TTC549 (cell line): ENCODE results near the gene FHIT.

Source experiments
- FAIRE-seq: peaks from 2 replicates; lab custom pipeline; 2012; peaks lifted over from hg19 to GRCh38; lab: Jason Lieb, UNC

FHIT gene

DNA sequence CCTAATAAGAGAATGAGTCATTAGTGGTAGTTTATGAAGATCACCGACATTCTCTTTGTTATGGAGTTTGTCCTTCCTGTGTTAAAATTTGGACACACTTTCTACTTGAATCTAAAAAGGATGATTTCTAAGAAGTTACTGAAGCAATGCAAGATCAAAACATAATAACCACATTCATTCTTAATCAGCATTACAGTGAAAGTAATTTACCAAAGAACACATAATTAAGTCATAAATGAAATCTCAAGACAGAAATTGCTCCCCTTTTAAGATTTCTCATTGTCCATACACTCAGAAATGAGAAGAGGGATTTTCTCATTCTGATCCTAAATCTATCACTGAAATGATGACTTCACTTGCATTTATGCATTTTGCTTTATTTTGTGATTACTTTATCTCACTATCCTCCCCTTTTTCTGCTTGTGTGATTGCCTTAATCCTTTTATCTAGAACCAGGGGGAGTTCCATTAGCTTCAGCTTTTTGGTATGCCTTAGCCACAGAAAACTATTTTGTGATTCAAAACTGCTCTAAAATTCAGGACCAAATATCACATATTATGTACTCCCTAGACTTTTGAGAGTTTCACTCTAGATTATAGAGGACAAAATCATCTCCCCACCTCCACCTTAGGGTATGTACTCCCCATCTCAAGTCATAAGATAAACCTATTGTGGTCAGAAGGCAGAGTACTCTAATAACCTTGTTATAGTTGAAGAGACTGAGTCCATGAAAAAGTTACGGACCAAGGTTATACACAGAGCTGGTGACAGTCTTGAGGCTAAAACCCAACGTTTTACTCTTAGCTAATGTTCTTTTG, 1383.9 kb downstream of the FHIT start:
- no peak for FAIRE-seq

DNA sequence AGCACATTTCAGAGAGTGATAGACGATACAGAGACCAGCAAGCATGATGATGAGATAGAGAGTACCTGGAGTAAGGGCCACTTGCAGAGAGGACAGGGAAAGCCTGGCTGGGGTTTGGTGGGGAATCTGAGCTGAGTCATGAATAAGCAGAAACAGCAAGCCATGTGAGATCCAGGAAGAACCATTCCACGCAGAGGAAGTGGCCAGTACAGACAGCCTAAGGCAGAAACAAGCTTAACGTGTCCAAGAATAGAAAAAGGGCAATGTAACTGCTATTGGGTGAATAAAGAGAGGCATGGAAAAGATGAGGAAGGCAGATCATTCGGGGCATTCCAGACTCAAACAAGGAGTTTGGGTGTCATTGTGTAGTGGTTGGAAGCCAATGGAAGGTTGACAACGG, 1385.2 kb downstream of the FHIT start:
- no peak for FAIRE-seq

DNA sequence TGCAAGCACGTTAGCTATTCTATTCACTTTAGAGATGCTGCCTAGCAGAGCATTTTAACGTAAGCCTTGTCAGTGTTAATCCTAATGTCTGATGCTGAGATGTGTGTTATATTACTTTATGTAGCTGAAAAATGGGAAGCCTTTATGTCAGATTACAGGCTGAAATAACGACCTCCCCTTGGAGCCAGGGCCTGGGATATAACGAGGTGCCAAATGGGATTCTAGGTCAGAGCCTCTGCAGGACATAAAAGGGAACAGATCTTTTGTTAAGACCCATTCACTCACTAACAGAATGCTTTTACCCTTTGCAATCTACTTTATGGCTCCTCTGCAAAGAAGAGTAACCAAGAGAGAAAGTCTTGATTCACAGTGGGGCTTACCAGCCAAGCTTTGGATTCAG, 1385.9 kb downstream of the FHIT start:
- FAIRE-seq: no peak

DNA sequence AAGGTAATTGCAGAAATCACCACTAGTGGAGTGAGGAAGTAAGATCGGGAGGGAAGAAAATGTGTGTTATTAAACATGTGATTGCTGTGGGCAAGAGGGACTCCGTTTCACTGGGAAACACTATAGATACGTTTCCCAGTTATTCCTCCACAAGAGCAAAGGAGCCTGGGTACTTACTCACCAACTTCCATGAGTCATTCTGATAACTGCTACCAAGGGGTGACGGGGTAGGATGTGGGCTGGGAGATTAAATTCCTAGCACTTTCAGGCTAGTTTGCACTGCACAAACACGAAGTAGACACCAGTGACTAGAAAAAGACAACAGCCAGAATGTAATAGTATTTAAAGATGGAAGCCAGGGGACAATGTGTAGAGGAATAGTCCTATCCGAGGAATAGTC, 1388.6 kb downstream of the FHIT start:
- FAIRE-seq: no peak

DNA sequence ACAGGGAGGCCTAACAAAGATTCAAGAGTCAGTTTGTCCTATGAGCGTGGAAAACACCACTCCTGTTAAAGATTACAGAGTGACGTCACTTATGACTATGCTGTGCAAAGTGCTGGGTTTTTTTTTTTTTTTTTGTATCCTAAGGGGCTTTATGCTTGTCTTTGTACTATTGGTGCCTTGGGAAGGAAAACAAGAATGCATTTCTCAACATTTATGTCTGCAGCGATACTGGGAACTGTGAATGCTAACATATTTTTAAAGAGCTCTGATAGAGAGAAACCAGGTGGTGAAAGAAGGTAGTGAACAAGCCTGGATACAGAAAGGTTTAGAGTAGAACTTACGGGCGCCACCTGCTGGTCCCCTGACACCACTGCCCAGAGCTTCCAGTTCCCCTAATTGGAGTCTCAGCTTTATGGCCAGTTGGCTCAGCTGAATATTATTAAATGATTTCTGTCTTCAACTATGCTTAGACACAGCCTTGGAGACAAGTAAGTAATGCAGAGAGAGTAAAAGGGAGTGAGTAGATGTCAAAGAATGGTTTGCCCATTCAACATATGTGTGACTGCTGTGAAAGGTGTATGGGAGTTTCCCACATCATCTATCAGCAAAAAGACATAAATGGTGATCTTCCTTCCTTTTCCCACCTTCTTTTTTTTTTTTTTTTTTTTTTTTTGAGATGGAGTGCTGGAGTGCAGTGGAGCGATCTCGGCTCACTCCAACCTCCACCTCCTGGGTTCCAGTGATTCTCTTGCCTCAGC, 1393.5 kb downstream of the FHIT start:
- FAIRE-seq: no peak

DNA sequence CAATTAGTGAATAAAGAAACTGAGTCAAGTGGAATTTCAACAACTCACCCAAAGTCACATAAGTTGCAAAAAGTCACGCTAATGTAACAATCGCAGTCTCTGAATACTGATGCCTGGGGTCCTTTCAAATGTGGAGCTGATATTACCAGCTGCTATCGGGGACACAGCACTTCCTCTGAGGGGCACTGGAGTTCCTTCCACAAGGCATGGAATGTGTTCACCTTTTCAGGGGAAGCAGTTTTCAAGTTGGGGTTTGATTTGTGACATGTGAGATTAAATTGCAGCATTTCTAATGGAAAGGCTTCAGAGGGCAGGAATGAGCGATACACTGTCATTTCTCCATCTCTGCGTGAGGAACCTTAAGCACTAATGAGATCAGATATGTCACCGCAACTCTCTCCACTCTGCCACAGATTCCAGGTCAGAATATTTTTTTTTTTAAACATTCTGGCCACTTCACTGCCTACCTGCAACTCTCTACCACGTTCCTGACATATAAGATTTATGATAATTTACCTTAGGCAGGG, 1394.3 kb downstream of the FHIT start:
- no peak for FAIRE-seq

DNA sequence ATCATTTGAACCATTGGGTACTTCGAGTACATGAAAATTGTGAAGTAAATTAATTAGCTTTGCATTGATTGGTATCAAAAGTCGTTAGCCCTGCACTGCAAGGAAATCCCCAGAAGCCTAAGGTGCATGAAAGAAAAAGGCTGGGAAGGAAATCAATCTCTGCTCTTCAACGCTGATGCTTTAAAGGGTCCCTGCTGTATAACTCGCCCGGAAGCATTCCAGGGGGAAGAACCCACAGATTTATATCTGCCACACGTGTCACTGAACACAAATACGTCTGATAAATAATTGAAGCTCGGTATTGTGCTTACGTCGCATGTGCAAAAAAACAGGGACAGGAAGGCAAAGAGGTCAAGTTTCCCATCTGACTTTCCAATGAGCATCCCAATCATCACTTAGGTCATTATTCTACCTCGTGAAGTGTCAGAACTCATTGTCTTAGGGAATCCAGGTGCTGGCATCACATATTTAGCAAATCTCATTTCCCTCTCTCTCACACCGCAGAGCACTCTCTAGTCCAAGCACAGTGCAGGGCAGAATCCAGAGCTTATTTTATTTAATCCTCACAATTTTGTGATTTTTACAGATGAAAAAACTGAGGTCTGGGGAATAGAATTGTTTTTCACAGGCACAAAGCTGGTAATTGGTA, 1397.1 kb downstream of the FHIT start:
- FAIRE-seq: no peak

DNA sequence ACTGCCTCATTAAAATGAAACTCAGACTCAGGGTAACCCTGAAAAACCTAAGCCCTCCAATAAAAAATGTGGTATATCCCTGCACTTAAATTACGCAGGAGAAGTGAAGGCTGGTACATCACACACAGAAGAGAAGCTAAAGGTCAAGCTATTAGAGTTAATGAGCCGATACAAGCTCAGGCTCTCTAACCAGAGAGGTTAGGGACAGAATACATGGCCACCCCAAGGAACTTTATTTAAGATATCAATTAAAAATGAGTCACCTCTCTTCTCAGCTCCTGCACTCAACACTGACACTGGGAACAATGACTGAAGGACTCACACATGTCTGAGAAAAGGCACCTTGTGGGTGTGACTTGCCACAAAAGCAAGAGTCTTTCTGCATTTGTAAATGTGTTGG, 1400.8 kb downstream of the FHIT start:
- no peak for FAIRE-seq

DNA sequence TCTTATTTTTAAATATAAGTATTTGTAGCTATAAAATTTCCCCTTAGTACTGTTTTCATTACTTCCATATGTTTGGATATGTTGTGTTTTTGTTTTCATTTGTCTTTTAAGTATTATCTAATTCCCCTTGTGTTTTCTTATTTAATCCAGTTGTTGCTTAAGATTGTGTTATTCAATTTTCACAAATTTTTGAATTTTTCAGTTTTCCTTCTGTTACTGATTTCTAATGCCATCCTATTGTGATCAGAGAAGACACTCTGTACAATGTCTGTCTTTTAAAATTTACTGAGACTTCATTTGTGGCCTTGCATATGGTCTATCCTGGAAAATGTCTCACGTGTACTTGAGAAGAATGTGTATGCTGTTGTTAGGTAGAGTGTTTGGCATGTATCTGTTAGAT, 1405.9 kb downstream of the FHIT start:
- no peak for FAIRE-seq

DNA sequence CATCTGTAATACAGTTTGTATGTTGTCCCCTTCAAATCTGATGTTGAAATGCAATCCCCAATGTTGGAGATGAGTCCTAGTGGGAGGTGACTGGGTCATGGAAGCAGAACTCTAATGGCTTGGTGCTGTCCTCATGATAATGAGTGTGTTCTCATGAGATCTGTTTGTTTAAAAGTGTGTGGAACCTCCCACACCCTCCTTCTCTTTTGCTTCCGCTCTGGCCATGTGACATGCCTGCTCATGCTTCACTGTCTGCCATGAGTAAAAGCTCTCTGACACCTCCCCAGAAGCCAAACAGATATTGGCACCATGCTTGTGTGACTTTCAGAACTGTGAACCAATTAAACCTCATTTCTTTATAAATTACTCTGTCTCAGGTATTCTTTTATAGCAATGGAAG, 1407.4 kb downstream of the FHIT start:
- FAIRE-seq: no peak

DNA sequence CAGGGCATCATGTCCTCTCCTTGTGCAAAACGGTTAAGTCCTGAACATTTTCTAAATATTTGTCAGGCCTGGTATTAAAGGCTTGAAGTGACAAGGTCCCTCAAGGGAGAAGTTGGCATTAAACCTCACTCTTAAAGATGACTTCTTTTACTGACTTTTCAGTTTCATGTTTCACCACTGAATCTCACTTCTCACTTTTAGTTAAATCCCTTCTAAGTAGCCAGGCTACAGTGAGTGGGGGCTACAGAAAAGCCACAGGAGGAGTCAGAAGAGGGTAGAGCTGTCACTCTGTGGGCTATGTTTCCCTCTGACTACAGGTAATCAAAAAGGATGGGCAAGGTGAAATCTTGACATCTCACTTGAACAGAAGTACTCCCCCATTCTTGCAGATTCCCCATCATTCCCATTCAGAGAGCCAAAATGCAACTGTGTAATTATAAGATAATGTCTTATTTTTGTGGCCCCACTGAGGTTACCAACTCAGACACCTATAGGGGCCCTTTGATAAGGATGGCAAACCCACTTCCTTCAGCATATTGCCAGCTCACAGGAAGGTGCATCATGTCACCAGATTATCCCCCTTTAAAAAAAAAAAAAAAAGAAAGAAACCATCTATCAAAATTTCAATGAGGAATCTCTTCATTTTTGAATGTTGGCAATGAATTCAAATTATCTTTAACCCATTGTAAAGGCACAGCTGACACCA, 1411.3 kb downstream of the FHIT start:
- FAIRE-seq: no peak

DNA sequence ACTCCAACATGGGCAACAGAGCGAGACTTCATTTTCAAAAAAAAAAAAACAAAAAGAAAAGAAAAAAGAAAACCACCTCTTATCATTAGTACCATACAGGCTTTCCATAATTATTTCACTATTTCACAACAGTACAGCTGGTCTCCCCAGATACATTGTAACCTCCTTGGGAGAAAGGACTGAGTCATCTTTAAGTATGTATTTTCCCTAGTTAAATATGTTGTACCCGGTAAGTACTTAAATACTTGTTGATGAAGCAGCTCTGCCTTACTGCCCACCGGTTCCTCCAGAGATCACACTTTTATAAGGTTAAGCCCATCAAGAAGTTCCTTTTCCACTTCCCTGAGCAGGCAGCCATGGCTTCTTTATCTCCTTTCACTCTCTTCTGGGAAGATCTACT, 1412.0 kb downstream of the FHIT start:
- no peak for FAIRE-seq

DNA sequence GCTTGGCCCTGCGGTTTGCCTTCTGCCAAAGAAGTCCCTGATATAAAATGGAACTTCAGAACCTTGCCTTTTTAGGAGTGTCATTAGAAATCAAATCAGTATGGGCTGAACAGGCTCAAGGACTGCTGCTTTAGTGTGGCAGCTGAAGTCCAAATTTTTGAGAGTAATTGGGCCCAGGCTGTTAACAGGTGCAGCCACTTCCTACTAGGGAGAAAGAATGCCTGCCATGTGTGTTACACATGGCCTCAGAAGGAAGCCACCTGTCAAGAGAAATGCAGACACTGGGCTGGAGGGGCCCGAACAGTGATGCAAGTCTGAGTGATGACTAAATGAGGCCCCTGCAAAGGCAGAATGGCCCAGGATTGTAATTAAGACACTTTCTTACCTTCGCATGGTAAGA, 1414.7 kb downstream of the FHIT start:
- no peak for FAIRE-seq

DNA sequence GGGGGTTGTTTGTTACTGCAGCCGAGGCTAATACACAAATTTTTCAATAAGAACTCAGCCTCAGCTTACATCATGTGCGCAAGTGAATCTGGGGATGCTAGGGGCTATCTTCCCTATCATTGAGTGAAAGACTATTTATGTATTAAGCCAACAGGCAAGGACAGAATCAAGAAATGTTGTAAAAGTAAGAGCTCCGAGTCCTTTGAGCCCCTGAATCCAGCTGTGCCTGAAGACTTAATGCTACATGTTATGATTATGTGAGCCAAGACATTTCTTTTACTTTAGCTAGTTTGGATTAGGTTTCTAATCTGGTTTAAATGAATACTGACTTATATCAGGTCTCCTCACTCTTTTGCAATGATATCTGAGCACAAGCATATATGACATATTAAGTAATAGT, 1418.5 kb downstream of the FHIT start:
- no peak for FAIRE-seq

DNA sequence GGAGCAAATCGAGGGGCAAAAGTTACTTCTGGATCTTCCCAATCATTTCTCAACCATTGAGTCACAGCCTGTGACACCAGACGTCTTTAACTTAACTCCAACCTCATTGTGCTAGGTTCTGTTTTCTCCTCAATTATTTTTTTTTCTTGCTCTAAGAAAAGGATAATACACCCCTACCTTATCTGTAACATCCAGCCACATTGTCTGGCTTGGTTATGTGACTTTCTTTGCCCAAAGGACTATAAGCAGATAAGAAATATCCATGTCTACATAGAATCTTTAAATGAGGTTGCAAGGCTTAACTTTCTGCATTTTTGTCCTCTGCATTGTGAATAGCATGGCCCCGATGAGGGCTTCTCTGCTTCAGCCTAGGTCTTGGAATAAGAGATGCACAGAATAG, 1419.0 kb downstream of the FHIT start:
- FAIRE-seq: no peak

DNA sequence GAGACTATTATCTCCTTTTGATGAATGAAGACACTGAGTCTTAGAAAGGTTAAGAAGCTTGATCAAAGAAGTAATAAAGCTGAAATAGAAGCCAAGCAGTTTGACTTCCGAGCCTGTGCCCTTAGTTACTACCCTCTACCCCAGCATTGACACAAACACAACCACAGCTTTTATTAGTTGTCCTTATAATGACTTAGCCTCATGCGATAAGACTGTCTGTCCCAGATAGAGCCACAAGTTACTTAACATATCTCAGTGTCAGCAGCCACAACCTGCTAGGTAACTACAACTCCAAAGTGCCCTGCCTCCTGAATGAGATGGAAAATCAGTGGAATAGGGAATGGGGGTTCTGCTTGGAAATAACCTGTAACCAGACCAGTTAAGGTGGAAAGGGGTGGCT, 1419.9 kb downstream of the FHIT start:
- no peak for FAIRE-seq

DNA sequence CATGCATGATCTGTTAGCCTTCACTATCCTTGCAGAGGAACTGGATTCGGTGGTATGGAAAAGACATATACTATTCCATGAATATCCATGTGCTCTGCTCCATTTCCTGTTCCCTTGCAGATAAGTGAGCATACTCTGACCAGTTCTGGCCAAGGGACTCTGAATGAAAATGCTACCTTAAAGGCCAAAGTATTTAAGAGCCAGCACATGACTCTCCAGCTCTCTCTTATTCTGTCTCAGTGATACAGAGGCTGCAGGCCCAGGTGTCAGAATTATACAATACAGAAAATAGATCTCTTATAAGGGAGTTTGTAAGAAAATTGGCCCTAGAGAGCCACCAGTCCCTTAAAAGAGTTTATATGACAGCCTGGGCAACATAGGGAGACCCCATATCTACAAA, 1421.7 kb downstream of the FHIT start:
- FAIRE-seq: no peak

DNA sequence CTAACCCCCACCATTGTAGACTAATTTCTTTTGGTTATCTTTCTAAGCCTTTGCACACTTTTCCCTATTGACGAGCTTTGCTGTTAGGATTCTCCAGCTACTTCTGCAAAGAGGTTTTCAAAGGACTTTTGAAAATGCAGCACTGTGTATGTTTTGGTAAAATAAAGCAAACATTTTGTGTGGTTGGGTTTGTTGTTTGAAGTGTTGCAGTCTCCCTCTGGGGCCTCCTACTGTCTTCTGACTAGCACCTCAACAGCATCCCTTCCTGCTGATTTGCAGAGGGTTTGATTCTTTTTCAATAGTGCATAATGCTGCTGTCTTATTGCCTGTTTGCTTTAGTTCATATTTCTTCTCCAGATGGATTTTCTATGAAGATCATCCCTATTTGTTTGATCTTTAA, 1426.4 kb downstream of the FHIT start:
- no peak for FAIRE-seq

DNA sequence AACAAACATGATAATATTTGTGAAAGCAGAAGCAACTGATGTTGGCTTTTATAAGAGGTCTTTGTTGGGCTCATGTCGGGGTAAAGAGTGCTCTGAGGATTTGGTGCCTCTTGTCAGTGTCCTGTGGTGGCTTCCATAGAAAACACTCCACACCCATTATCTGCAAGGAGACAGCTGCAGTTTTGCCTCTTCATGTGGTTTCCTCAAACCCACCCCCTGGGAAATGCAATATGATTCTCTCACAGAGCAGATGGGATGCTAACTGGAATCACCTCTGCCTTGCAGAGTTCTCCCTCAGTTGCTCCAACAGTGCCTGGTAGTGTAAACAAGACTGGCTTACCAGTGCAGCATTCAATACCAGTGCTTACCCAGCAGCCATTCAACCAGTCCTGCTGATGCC, 1430.0 kb downstream of the FHIT start:
- no peak for FAIRE-seq

DNA sequence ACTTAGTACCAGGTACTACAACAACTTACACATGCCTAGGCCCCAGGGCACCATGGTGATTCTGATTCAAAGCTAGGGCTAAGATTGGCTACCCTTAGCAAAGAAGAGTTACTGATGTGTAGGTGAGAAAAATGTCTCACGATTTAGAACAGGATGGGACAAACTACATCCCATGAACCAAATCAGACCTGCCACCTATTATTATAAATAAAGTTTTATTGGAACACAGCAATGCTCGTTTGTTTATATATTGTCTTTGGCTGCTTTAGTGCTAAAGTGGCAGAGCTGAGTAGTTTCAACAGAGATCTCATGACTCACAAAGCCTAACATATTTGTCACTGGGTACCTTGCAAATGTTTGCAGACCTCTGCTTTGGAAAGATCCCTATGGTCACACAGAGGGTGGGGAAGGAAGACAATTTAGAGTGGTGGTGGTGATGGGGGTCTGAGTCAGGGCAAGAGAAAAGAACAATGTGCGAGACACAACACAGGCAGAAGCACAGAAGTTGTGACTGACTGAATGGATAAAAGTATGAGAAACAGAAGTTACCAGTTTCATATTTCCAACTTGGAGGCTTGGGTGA, 1430.8 kb downstream of the FHIT start:
- no peak for FAIRE-seq

DNA sequence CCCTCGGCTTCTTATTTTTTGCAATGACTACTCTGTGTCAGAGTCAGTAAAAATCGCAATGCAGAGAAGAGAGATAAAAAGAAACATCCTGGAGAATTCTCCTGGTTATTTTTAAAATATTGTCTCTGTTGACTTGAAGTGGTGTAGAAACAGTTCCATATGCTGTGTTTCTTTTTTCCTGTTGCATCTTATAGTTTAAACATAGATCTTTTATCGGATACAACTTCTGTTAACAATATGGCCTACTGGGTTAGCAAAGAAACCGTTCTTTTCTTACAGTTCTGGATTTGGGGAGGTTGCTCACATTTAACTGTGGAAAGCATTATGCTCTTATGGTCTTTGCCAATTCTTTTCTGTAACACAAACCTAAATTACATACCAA, 1432.3 kb downstream of the FHIT start:
- FAIRE-seq: no peak
